ENCODE data around the gene BEAN1.

DNA sequence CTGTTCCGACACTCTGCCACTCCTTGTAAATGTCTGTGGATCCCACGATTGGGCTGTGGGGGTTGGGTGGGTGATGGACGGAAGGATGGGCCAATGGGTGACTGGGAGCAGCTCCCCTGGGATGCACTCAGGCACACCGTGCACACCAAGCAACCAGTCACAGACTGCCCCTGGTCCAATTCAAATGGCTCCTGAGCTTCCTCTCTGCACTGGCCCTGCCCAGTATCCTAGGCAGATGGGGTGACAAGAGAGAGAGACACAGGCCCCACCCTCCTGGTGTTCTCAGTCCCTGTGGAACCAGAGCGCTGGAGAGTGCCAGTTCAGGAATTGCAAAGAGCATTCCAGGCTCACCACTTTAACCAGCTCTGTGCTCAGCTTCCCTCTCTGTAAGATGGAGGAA is 32.8 kb downstream of the BEAN1 start:
- TF ChIP-seq, protein P1, sequence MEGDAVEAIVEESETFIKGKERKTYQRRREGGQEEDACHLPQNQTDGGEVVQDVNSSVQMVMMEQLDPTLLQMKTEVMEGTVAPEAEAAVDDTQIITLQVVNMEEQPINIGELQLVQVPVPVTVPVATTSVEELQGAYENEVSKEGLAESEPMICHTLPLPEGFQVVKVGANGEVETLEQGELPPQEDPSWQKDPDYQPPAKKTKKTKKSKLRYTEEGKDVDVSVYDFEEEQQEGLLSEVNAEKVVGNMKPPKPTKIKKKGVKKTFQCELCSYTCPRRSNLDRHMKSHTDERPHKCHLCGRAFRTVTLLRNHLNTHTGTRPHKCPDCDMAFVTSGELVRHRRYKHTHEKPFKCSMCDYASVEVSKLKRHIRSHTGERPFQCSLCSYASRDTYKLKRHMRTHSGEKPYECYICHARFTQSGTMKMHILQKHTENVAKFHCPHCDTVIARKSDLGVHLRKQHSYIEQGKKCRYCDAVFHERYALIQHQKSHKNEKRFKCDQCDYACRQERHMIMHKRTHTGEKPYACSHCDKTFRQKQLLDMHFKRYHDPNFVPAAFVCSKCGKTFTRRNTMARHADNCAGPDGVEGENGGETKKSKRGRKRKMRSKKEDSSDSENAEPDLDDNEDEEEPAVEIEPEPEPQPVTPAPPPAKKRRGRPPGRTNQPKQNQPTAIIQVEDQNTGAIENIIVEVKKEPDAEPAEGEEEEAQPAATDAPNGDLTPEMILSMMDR (IDR thresholded peaks at IDR 0.05; ENCODE audit: low read depth, low read length, poor library complexity, severe bottlenecking) = no peak
- no peak for TF ChIP-seq EZH2phosphoT487 (IDR thresholded peaks at IDR 0.05; ENCODE audit: borderline replicate concordance, low read length)

Measured in DOHH2 (cell line).